GM18517 (cell line): ENCODE results near the gene STX4.

ENCODE experiments used
- ATAC-seq: cut with Tn5 transposase; IDR thresholded peaks from one replicate; pipeline ENCODE4 v1.9.1; 2021; ENCODE audit warnings: mild to moderate bottlenecking, moderate library complexity; ENCODE audit not compliant: unreplicated experiment

STX4 gene

DNA sequence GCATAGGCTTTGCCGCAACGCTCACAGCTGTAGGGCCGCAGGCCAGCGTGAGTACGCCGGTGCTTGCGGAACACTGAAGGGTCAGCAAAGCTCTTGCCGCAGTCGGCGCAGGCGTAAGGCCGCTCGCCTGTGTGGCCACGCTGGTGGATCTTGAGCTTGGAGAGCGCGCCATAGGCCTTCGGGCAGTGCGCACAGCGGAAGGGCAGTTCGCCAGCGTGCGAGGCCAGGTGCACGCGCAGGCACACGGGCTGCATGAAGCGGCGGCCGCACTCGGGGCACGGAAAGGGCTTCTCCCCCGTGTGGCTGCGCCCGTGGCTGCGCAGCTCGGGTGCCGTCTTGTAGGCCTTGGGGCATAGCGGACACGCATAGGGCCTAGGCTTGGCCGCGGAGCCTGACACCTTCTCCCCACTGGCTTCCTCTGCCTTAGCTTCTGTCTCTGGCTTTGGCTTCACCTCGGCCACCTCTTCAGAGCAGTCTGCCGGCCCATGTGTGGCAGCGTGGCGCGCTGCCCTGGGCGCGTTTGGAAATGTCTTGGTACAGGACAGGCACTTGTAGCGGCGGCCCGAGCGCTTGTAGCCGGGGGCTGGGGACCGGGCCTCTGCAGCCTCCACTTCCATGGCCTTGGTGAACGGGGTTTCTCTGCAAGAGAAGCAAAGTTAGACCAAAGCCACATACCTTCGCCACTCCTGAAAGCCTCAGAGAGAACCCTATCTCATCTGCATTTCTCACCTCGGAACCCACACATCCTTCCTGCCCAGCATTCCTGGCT, 30.7 kb downstream of the STX4 start:
- ATAC-seq = no peak

DNA sequence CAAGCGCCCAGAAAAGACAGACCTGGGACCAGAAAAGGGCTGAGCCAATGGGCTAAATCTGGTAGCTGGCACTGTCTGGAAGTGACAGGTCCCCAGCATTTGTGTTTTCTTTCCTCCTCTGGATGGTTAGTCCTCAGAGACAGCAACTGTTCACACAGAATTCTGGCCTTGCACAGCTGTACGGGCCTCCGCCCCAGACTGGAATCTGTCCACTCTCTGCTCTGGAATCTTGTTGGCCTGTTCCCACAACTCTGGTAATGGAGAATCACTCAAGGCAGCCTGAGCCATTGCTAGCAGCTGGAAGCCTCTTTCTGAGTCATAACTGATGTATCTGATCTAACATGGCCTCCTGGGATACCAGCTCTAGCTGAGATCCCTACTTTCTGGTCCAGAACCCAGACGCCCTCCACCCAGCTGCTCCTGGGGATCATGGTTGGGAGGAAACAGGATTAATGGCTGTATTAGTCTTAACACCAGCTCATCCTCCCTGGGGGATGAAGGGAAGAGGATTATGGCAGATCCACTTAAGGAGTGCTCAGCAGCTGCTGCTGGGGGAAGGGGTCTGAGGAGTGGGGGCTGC, 31.6 kb downstream of the STX4 start:
- no peak for ATAC-seq

DNA sequence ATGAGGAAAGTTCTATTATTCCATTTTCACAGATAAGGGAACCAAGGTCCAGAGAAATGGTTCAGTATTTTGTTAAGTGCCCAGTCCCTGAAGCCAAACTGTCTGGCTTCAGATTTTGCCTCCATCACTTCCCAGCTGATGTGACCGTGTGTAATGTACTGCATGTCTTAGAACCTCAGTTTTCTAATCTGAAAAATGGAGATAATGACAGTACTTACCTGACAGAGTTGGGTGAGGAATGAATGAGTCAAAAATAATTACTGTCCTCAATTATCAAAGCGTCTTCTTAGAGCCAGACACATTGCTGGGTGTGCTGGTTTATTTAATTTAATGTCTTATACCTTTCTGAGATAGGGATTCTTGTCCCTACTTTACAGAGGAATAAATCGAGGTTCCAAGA, 34.0 kb downstream of the STX4 start:
- no peak for ATAC-seq

DNA sequence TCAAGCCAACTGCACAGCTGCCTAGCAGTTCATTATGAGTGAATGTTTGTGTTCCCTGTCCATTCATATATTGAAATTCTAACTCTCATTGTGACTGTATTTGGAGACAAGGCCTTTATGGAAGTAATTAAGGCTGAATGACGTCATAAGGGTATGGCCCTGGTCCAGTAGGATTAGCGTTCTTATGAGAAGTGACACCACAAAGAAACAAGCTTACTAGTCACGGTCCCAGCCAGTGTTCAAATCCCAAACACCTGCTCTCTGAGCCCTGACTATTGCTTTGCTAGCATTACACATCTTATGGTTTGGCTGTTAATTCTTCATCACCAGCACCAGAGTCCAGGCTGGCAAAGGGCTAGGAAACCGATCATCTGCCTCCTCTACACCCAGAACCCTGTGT, 38.5 kb downstream of the STX4 start:
- no peak for ATAC-seq

DNA sequence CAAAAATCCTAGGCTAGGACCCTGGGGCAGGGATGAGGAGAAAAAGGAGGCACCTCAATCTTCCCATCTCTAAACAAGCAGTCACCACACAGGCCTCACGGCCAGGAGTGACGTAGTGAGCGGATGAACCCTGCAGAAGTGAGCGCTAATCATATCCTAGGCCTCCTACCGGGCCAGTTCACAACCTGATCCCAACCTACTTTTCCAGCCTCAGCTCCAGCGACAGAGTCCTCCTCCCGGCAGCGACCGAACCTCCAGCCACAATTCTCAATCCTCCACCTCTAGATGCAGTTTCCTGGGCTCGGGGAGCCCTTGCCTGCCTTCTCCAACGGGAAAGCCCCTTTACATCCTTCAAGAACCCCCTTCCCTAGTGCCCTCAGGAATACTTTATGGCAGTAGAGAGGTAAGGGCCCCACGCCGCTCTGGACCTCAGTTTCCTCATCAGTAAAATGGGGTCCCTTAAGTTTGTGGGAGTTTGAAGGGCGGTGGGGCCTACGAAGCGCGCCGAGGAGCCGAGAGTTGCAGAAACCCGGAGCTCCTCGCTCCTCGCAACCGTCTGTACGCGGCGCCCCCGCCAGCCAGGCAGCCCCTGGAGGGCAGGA, 39.3 kb downstream of the STX4 start:
- no peak for ATAC-seq

DNA sequence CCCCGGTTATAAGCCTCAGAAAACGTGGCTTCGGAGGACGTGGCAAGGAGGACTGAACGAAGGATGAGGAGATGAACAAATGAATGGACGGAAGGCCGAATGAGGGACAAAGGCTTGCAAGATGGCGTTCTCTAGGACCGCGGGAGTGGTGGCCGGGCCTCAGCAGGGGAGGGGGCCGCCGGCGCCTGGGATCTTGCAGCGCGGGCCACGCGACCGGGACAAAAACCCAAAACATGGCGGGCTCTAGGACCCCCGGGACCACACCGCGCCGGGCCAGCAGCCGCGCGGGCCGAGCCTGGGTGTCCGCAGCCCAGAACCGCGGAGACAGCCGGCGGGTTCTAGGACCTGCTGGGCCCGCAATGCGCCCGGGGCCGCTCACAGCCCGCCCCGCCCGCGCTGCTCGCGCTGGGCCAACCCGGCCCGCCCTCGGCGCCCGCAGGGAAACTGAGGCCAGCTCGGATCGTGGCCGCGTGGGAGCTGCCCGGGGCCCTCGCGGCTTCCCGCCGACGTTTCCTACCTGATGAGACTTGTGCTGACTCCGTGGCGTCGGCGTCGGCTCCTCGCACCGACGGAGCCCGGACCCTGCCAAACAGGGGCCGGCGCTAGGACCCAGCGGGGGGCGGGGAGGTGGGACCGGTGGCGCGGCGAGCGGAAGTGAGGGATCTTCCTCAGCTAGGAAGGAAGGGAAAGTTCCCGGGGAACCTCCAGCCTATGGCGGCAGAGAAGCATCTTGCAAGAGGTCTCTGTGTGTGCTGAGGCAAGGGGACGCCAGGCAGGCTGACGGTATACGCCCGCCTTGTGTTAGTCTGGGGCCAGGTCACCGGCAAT, 40.0 kb downstream of the STX4 start:
- peak; percentile 57 for ATAC-seq

DNA sequence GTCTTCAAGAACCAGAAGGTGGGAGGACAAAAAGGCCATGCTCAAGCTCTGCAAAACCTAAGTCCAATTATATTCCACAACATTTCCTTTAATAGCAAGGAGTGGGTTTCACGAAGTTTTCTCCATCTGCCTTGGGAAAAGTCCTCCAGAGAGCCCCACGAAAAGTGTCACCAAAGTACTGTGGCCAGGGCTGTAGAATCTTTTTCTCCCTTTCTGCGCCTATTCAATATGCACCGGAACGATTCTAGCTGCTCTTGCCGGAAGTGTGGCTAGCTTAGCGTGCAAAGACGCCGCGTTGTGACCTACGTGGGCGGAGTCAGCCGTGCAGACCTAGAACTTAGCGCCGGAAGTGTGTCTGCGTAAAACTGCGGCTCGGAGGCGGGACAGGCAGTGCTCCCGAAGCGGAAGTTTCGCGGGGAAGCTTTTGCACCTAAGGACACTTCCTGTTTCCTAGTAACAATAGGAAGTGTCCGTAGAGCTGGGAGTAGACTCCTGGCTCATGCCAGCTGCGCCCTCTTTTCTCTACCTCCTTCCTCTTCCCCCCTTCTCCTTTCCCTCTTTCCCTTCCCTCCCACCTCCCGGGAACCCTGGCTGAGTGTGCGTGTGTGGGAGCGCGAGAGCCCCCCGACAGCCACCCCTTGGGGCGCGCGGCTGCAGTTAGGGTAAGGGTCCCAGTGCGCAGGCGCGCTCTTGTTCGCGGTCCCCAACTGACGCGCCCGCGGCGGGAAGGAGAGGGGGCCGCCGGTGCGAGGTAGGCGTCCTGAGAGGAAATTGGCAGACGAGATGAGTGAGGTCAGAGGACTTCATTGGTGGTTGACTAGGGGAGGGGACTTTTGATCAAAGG, 40.8 kb downstream of the STX4 start, which contains the start of the genes ZNF646 and ZNF668:
ZNF646 (plus strand) TSS at position 453 of the 844 bp plus-strand sequence. CDS start 1,903 bp downstream, outside the sequence.
ZNF668 (minus strand) TSS at position 271 of the 844 bp plus-strand sequence. CDS start 9,781 bp downstream, outside the sequence.
- peak; percentile 72 for ATAC-seq

- no peak for ATAC-seq
Observed at GRCh38 chr16:31074814-31075183, 41.4 kb downstream of the STX4 start.

DNA sequence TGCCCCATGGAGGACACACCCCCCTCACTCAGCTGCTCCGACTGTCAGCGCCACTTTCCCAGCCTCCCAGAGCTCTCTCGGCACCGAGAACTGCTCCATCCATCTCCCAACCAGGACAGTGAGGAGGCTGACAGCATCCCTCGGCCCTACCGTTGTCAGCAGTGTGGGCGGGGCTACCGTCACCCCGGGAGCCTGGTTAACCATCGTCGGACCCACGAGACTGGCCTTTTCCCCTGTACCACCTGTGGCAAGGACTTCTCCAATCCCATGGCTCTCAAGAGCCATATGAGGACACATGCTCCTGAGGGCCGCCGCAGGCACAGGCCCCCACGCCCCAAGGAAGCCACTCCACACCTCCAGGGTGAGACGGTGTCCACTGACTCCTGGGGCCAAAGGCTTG, 43.0 kb downstream of the STX4 start:
- ATAC-seq = no peak

DNA sequence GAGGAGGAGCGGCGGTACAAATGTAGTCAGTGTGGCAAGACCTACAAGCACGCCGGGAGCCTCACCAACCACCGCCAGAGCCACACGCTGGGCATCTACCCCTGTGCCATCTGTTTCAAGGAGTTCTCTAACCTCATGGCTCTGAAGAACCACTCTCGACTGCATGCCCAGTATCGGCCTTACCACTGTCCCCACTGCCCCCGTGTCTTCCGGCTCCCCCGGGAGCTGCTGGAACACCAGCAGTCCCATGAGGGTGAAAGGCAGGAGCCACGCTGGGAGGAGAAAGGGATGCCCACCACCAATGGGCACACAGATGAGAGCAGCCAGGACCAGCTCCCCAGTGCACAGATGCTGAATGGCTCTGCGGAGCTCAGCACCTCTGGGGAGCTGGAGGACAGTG, 43.7 kb downstream of the STX4 start:
- no peak for ATAC-seq

- no peak for ATAC-seq
Observed at GRCh38 chr16:31077592-31078396, 44.4 kb downstream of the STX4 start.

GRCh38 chr16:31078597-31079341, 45.4 kb downstream of the STX4 start:
- ATAC-seq = no peak

GRCh38 chr16:31079342-31079944, 46.1 kb downstream of the STX4 start:
- ATAC-seq = no peak

DNA sequence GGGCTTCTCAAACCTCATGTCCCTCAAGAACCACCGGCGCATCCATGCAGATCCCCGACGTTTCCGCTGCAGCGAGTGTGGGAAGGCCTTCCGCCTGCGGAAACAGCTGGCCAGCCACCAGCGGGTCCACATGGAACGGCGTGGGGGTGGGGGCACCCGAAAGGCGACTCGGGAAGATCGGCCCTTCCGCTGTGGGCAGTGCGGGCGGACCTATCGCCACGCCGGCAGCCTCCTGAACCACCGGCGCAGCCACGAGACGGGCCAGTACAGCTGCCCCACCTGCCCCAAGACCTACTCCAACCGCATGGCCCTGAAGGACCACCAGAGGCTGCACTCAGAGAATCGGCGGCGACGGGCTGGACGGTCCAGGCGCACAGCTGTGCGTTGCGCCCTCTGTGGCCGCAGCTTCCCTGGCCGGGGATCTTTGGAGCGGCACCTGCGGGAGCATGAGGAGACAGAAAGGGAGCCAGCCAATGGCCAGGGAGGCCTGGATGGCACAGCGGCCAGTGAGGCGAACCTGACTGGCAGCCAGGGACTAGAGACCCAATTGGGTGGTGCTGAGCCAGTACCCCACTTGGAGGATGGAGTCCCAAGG, 46.8 kb downstream of the STX4 start:
- no peak for ATAC-seq

GRCh38 chr16:31080756-31081419, 47.5 kb downstream of the STX4 start:
- no peak for ATAC-seq

GRCh38 chr16:31081428-31082351, 48.3 kb downstream of the STX4 start:
- ATAC-seq = no peak
